OCI-LY1 (cell line): ENCODE results near the gene ZNF575.

Source experiments
- H2AFZ ChIP-seq: fragments of 200-600 bp; sonication (generic), shearing (Covaris generic); 2 replicates; pipeline ENCODE4 v1.6.0; 2014; ENCODE audit warnings: antibody characterized with exemption, mild to moderate bottlenecking, low read length
- H3F3A ChIP-seq: fragments of 200-600 bp; sonication (generic), shearing (Covaris generic); 2 replicates; pipeline ENCODE4 v1.6.0; 2014; ENCODE audit warnings: mild to moderate bottlenecking, antibody characterized with exemption, low read length, moderate library complexity; ENCODE audit not compliant: insufficient read depth
- H3K27ac ChIP-seq: fragments of 200-600 bp; sonication (generic); 2 replicates; pipeline ENCODE4 v1.5.1; 2014; ENCODE audit warnings: low read length, mixed run types, mild to moderate bottlenecking, low read depth; ENCODE audit not compliant: poor library complexity, severe bottlenecking
- H3K27me3 ChIP-seq: fragments of 200-600 bp; sonication (generic); 2 replicates; pipeline ENCODE4 v1.6.0; 2014; ENCODE audit warnings: antibody characterized with exemption, mild to moderate bottlenecking, low read length, moderate library complexity; ENCODE audit not compliant: insufficient read depth
- H3K36me3 ChIP-seq: fragments of 200-600 bp; sonication (generic); 2 replicates; pipeline ENCODE4 v1.6.1; 2014; ENCODE audit warnings: mild to moderate bottlenecking, antibody characterized with exemption, low read length, moderate library complexity, mixed read lengths; ENCODE audit not compliant: insufficient read depth
- H3K4me1 ChIP-seq: fragments of 200-600 bp; sonication (generic); 2 replicates; pipeline ENCODE4 v1.5.1; 2014; ENCODE audit warnings: mild to moderate bottlenecking, low read length, moderate library complexity; ENCODE audit not compliant: insufficient read depth, severe bottlenecking
- H3K4me2 ChIP-seq: fragments of 200-600 bp; sonication (generic), shearing (Covaris generic); 2 replicates; pipeline ENCODE4 v1.6.1; 2014; ENCODE audit warnings: low read length
- H3K4me3 ChIP-seq: fragments of 200-600 bp; sonication (generic); 2 replicates; pipeline ENCODE4 v1.5.1; 2014; ENCODE audit warnings: low read length, low read depth, mild to moderate bottlenecking, mixed read lengths; ENCODE audit not compliant: poor library complexity, severe bottlenecking
- H3K79me2 ChIP-seq: fragments of 200-600 bp; shearing (Covaris generic); 2 replicates; pipeline ENCODE4 v1.6.1; 2016; ENCODE audit warnings: mixed run types, low read length, mixed read lengths; ENCODE audit not compliant: insufficient read depth
- H3K9ac ChIP-seq: fragments of 200-600 bp; sonication (generic), shearing (Covaris generic); 2 replicates; pipeline ENCODE4 v1.6.1; 2014; ENCODE audit warnings: mild to moderate bottlenecking, low read length, mixed read lengths
- H3K9me2 ChIP-seq: fragments of 200-600 bp; sonication (generic), shearing (Covaris generic); 2 replicates; pipeline ENCODE4 v1.6.1; 2014; ENCODE audit warnings: low read depth, mild to moderate bottlenecking, low read length, mixed read lengths
- H3K9me3 ChIP-seq: fragments of 200-600 bp; shearing (Covaris generic); 2 replicates; pipeline ENCODE4 v1.6.1; 2014; ENCODE audit warnings: low read length, mixed read lengths
- H4K20me1 ChIP-seq: fragments of 200-600 bp; sonication (generic), shearing (Covaris generic); 2 replicates; pipeline ENCODE4 v1.6.0; 2016; ENCODE audit warnings: mild to moderate bottlenecking, low read length; ENCODE audit not compliant: insufficient read depth
- EZH2 ChIP-seq: fragments of 200-600 bp; sonication (generic), shearing (Covaris generic); IDR thresholded peaks from 2 replicates; pipeline ENCODE4 v1.8.0; 2017; ENCODE audit warnings: borderline replicate concordance, mixed run types, mild to moderate bottlenecking, antibody characterized with exemption, low read length, moderate library complexity, mixed read lengths
- TF ChIP-seq, protein P1 (sequence below): fragments of 200-600 bp; sonication (generic), shearing (Covaris generic); IDR thresholded peaks from 2 replicates; pipeline ENCODE4 v1.5.1; 2017; ENCODE audit warnings: mild to moderate bottlenecking, antibody characterized with exemption, low read length, moderate library complexity, mixed read lengths

Gene ZNF575

DNA sequence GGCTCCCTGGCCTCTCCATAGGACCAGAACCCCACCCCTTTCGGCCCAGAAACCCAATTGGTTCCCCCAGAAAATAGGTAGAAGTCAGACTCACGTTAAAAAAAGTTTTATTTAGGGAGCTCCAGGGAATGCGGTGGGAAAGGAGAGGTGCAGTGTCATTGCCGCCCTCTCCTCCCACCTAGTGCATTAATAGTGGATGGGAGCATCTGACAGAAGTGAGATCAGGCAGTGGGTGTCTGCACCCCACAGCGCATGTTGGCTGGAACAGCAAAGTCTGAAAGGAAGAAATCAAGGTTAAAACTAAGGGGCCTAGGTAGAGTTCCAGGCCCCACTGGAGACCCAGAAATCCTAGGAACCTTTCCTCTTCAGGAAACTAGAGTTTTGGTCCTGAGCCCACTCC lies 26.4 kb upstream of the ZNF575 start:
- H3K27ac ChIP-seq: no peak overlapping the region
- no peak for TF ChIP-seq EZH2
- TF ChIP-seq, protein P1, sequence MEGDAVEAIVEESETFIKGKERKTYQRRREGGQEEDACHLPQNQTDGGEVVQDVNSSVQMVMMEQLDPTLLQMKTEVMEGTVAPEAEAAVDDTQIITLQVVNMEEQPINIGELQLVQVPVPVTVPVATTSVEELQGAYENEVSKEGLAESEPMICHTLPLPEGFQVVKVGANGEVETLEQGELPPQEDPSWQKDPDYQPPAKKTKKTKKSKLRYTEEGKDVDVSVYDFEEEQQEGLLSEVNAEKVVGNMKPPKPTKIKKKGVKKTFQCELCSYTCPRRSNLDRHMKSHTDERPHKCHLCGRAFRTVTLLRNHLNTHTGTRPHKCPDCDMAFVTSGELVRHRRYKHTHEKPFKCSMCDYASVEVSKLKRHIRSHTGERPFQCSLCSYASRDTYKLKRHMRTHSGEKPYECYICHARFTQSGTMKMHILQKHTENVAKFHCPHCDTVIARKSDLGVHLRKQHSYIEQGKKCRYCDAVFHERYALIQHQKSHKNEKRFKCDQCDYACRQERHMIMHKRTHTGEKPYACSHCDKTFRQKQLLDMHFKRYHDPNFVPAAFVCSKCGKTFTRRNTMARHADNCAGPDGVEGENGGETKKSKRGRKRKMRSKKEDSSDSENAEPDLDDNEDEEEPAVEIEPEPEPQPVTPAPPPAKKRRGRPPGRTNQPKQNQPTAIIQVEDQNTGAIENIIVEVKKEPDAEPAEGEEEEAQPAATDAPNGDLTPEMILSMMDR: no peak
- H3K79me2 ChIP-seq: no peaks in the 10 kb centered on the region
- no peak overlapping the region for H2AFZ ChIP-seq
- peaks cover 21% of the 10 kb centered on the region for H3K4me1 ChIP-seq
- H3K9me2 ChIP-seq: no peaks in the 10 kb centered on the region
- no peaks in the 10 kb centered on the region for H3K36me3 ChIP-seq
- no peaks in the 10 kb centered on the region for H3K9me3 ChIP-seq
- H3F3A ChIP-seq: no peaks in the 10 kb centered on the region
- no peak overlapping the region for H3K4me2 ChIP-seq
- no peaks in the 10 kb centered on the region for H4K20me1 ChIP-seq
- no peaks in the 10 kb centered on the region for H3K27me3 ChIP-seq
- H3K9ac ChIP-seq: no peak overlapping the region
- no peak overlapping the region for H3K4me3 ChIP-seq

DNA sequence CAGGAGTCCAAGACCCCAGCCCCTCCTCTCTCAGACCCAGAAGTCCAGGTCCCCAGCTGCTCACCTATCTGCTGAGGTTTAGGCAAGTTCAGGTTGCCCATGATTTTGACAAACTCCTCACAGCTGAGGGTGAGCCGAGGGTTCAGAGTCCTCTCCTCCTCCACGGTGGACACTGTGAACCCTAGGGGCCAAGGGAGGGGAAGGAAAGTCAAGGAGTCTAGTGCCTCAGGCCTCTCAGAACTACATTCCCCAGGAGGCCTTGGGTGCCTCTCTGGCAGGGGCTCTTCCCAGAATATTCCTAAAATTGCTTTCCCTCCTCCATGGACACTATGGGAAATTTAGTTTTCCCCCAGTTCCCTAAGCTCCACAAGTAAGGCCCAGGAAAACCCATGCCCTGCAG lies 25.1 kb upstream of the ZNF575 start:
- Histone ChIP-seq H2AFZ (no peak overlapping the region), H3K9me2 (no peaks in the 10 kb centered on the region), H3K4me1 (peaks cover 19% of the 10 kb centered on the region), H3K27me3 (no peaks in the 10 kb centered on the region), H3K4me2 (no peak overlapping the region), H3K27ac (no peak overlapping the region), H3F3A (no peaks in the 10 kb centered on the region), H3K9me3 (no peaks in the 10 kb centered on the region), H3K36me3 (no peaks in the 10 kb centered on the region), H3K79me2 (no peaks in the 10 kb centered on the region), H3K9ac (no peak overlapping the region), H3K4me3 (no peak overlapping the region), H4K20me1 (no peaks in the 10 kb centered on the region)
- TF ChIP-seq EZH2: no peak
- TF ChIP-seq, protein P1: no peak

DNA sequence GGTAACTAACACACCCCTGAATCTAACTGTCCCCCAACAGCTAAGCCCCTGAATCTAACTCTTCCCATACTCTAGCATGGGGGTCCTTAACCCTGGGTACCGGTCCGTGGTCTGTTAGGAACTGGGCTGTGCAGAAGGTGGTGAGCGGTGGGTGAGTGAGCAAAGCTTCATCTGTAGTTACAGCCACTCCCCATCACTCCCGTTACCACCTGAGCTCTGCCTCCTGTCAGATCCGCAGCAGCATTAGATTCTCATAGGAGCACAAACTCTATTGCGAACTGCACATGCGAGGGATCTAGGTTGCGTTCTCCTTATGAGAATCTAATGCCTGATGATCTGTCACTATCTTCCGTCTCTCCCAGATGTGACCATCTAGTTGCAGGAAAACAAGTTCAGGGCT lies 22.3 kb upstream of the ZNF575 start:
- H2AFZ ChIP-seq: no peak overlapping the region
- H3K4me3 ChIP-seq: no peak overlapping the region
- no peaks in the 10 kb centered on the region for H3K36me3 ChIP-seq
- no peak overlapping the region for H3K4me2 ChIP-seq
- H3K9ac ChIP-seq: no peak overlapping the region
- H4K20me1 ChIP-seq: no peaks in the 10 kb centered on the region
- no peaks in the 10 kb centered on the region for H3F3A ChIP-seq
- H3K27me3 ChIP-seq: no peaks in the 10 kb centered on the region
- no peaks in the 10 kb centered on the region for H3K79me2 ChIP-seq
- no peak overlapping the region for H3K27ac ChIP-seq
- H3K9me2 ChIP-seq: no peaks in the 10 kb centered on the region
- no peaks in the 10 kb centered on the region for H3K9me3 ChIP-seq
- no peak for TF ChIP-seq EZH2
- TF ChIP-seq, protein P1: no peak
- no peaks in the 10 kb centered on the region for H3K4me1 ChIP-seq
